GM12864 (cell line): ENCODE results near the gene EPHB3.

Experiments used
- DNase-seq: peaks from one replicate; pipeline ENCODE4 v3.0.0-alpha.2; 2011; ENCODE audit warnings: low read depth
- H3K4me3 ChIP-seq: 2 replicates; pipeline ENCODE4 v1.5.1; 2011; ENCODE audit warnings: mild to moderate bottlenecking, low read depth, low read length, control low read depth
- TF ChIP-seq, protein P1 (sequence below): IDR thresholded peaks from 2 replicates; pipeline ENCODE4 v1.5.1; 2011; ENCODE audit warnings: low read depth, mild to moderate bottlenecking, moderate library complexity, low read length, control low read depth, inconsistent platforms; ENCODE audit errors: missing control alignments

Gene EPHB3

GRCh38 chr3:184552863-184553262, 8.7 kb upstream of the EPHB3 start:
- no peak overlapping the region for H3K4me3 ChIP-seq
- TF ChIP-seq, protein P1, sequence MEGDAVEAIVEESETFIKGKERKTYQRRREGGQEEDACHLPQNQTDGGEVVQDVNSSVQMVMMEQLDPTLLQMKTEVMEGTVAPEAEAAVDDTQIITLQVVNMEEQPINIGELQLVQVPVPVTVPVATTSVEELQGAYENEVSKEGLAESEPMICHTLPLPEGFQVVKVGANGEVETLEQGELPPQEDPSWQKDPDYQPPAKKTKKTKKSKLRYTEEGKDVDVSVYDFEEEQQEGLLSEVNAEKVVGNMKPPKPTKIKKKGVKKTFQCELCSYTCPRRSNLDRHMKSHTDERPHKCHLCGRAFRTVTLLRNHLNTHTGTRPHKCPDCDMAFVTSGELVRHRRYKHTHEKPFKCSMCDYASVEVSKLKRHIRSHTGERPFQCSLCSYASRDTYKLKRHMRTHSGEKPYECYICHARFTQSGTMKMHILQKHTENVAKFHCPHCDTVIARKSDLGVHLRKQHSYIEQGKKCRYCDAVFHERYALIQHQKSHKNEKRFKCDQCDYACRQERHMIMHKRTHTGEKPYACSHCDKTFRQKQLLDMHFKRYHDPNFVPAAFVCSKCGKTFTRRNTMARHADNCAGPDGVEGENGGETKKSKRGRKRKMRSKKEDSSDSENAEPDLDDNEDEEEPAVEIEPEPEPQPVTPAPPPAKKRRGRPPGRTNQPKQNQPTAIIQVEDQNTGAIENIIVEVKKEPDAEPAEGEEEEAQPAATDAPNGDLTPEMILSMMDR, result no peak
- DNase-seq, result no peak

DNA sequence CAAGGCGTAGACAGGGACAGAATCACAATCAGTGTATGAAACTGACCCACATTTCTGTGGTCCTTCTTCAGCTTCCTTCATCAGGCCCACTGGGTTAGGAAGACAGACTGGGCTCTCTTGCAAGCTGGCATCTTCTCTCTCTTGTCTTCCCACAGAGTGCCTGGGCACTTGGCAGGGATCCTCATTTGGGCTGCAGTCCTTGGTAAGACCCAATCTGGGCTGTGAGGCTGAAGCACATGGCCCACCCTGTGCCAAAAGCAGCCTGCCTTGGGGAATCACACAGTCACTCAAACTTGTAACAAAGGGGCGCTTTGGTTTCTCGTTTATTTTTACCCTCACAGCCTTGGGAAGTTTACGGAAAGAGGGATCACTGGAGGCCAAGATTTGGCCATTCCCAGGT, 8.2 kb upstream of the EPHB3 start:
- TF ChIP-seq, protein P1, result no peak
- DNase-seq, result no peak
- H3K4me3 ChIP-seq, result no peak overlapping the region

DNA sequence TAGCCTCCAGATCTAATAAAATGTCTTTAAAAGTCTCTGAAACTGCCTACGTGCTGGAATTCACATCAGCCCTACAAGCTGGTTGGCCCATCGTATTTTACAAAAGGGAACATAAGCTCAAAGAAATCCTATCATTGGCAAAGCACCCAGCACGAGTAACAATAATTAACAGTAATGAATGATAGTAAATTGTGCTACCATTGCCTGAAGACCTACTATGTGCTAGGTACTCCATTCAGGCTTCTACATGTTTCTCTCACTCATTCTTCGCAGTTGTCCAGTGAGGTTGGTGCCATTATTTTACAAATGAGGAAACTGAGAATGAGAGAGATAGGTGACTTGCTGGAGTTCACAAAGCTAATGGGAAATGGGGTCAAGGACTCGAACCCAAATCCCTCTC, 7.1 kb upstream of the EPHB3 start:
- DNase-seq, result no peak
- H3K4me3 ChIP-seq, result no peak overlapping the region
- TF ChIP-seq, protein P1, result no peak

- TF ChIP-seq, protein P1, result no peak
- H3K4me3 ChIP-seq, result no peak overlapping the region
- DNase-seq, result no peak
These were observed 4.8 kb upstream of the EPHB3 start for GRCh38 chr3:184556582-184557347.

- TF ChIP-seq, protein P1, result no peak
- H3K4me3 ChIP-seq, result no peak overlapping the region
- DNase-seq, result no peak
These were observed 4.1 kb upstream of the EPHB3 start for GRCh38 chr3:184557348-184557950.

DNA sequence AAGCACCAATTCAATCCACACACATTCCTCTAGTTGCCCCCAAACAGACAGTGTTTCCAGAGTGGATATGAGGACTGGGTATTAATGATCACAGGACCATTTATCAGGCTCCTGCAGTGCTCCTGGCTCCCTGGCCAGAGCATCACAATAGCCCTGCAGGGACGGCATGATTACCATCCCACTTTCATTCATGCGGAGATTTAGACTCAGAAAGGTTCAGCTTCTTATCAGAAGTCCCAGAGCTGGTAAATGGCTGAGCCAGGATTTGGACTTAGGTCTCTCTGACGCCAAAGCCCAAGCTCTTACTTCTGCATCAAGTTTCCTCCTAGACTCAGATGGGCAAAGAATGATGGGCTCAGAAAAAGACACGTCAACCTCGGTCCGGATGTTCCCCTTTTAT, 2.9 kb upstream of the EPHB3 start:
- H3K4me3 ChIP-seq, result no peak overlapping the region
- TF ChIP-seq, protein P1, result no peak
- DNase-seq, result no peak

GRCh38 chr3:184559336-184559735, 2.2 kb upstream of the EPHB3 start:
- DNase-seq, result no peak
- no peak overlapping the region for H3K4me3 ChIP-seq
- TF ChIP-seq, protein P1, result no peak
